GM19328 (cell line): ENCODE results near the gene SLC4A2.

Experiments used
- ATAC-seq: cut with Tn5 transposase; IDR thresholded peaks from one replicate; pipeline ENCODE4 v1.9.1; 2021; ENCODE audit warnings: mild to moderate bottlenecking, moderate library complexity; ENCODE audit not compliant: unreplicated experiment

Gene SLC4A2

GRCh38 chr7:151062399-151063211, 3.2 kb downstream of the SLC4A2 start:
- ATAC-seq: no peak

DNA sequence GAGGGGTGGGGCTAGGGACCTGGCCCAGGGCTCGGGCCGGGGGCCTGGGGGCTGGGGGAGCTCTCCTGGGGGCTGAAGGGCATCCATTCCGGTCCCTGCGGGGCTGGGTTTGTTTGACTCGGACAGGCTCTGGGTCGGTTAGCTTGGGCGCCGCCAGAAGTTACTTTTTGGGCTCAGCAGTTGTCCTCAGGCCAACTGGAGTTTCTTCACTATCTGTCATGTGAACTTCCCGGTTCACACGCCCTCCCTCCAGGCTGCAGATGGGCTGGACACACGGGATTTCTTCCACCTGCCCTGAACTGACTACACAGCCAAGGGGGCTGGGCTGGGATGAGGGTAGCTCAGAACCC, 3.8 kb downstream of the SLC4A2 start:
- no peak for ATAC-seq

DNA sequence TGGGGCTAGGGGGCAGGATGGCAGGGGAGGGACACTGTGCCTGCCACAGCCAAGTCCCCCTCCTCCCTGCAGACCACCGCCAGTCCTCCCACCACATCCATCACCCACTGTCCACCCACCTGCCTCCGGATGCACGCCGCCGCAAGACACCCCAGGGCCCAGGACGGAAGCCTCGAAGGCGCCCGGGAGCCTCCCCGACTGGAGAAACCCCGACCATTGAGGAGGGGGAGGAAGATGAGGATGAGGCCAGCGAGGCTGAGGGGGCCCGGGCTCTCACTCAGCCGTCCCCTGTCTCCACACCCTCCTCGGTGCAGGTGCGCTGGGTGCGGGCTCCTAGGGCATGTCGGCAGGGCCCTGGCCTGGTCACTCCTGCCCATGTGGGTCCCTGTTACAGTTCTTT, 5.1 kb downstream of the SLC4A2 start:
- no peak for ATAC-seq

GRCh38 chr7:151064993-151065392, 5.6 kb downstream of the SLC4A2 start:
- no peak for ATAC-seq

- no peak for ATAC-seq
These were observed 6.1 kb downstream of the SLC4A2 start for GRCh38 chr7:151065516-151065915.

GRCh38 chr7:151066273-151066974, 7.0 kb downstream of the SLC4A2 start:
- ATAC-seq: no peak

- no peak for ATAC-seq
These were observed 8.8 kb downstream of the SLC4A2 start for GRCh38 chr7:151068069-151068773.

- ATAC-seq: no peak
These were observed 10.6 kb downstream of the SLC4A2 start for GRCh38 chr7:151069841-151070573.

GRCh38 chr7:151070574-151070960, 11.2 kb downstream of the SLC4A2 start:
- ATAC-seq: no peak

- ATAC-seq: no peak
These were observed 11.9 kb downstream of the SLC4A2 start for GRCh38 chr7:151071032-151071866.

DNA sequence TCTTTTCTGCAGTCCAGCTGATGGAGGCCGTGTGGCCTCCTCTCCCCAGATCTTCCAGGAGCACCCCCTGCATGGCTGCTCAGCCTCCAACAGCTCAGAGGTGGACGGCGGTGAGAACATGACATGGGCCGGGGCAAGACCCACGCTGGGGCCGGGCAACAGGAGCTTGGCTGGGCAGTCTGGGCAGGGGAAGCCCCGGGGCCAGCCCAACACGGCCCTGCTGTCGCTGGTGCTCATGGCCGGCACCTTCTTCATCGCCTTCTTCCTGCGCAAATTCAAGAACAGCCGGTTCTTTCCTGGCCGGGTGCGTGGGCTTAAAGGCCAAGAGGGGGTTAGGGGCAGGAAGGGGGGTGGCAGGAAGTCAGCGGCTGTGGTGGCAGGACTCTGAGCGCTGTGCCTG, 14.6 kb downstream of the SLC4A2 start:
- no peak for ATAC-seq

GRCh38 chr7:151074817-151075661, 15.7 kb downstream of the SLC4A2 start:
- ATAC-seq: no peak

DNA sequence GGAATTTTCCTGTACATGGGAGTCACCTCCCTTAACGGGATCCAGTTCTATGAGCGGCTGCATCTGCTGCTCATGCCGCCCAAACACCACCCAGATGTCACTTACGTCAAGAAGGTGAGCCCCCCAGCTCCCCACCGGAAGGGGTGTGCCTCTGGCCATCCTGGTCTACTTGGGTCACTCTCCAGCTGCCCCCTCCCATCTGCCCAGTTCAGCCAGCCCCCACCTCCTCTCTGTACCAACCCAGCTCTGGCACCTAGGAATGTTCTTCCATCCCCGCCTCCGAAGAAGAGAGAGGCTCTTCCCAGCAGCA, 16.2 kb downstream of the SLC4A2 start:
- ATAC-seq: no peak

- ATAC-seq: no peak
These were observed 16.6 kb downstream of the SLC4A2 start for GRCh38 chr7:151075978-151076426.

DNA sequence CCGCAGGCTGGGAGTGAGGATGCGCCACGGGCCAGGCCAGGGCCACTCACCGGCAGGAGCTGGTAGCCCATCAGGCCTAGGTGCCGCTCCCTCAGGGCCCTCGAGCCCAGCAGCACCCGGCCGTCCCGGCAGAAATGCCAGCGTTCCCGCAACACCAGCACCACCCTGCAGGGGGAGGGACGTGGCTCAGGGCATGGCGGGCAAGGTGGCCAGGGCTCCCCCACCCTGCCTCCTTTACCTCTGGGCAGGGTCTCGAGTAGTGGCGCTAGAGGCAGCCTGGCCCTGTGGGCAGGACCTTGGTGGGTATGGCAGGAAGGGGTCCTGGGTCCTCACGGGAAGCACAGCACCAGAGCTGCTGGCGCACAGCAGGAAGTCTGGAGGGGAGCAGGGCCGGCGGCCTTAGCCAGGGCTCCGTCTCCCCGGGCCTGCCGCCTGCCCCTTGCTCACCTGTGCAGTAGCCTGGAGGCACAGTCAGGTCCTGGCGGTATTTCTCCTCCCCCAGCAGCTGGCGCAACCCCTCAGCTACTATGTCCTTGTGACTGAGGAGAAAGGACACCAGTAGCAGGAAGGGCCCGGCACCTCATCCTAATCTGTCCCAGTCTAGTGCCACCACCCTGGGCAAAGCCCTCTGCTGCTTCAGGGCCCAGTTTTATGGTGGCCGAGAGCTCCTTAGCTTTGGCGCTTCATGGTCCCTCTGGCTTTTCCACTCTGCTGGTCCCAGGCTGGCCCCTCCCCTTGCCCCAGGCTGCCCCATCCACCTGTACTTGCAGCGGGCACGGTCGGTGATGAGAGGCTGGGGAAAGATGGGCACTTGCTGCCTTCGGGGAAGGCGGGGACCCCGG, 17.7 kb downstream of the SLC4A2 start:
- ATAC-seq: no peak

DNA sequence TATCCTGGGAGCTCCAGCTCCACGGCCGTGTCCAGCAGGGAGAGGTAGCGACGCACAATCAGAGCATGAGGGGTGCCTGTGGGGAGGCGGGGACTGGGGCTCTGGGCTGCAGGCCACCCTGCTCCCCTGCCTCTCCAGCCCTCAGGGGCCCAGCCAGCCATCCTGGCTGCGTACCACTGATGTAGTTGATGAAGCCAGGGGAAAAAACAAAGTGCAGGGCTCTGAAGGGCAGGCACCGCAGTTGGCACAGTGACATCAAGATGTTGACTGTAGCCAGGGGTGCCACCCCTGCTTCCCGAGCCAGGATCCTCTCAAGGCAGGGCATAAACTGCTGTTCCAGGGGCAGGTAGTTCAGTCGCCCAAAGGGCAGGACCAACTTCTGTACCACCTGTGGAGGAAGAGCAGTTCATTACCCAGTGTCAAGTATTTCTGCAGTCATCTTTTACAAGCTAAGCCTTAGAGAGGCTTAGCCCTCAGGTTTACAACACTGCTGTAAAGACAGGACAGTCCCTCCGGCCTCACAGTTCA, 18.4 kb downstream of the SLC4A2 start:
- ATAC-seq: no peak

GRCh38 chr7:151078233-151079040, 19.0 kb downstream of the SLC4A2 start:
- ATAC-seq: no peak
